HEK293 (cell line): ENCODE results near the gene CASP7.

Source experiments
- EGR2 ChIP-seq: fragments of 450-650 bp; formaldehyde crosslinking; IDR thresholded peaks from 2 replicates; pipeline ENCODE4 v1.5.1; 2016; ENCODE audit warnings: low read depth, missing biosample characterization, missing genetic modification characterization
- ZBTB1 ChIP-seq: fragments of 450-650 bp; formaldehyde crosslinking; IDR thresholded peaks from 2 replicates; pipeline ENCODE4 v1.5.1; 2016; ENCODE audit warnings: missing biosample characterization, missing genetic modification characterization
- ZNF24 ChIP-seq: fragments of 450-650 bp; formaldehyde crosslinking; IDR thresholded peaks from 2 replicates; pipeline ENCODE4 v1.5.1; 2016; ENCODE audit warnings: missing biosample characterization, missing genetic modification characterization
- ZNF302 ChIP-seq: fragments of 450-650 bp; formaldehyde crosslinking; IDR thresholded peaks from 2 replicates; pipeline ENCODE4 v1.5.1; 2016; ENCODE audit warnings: missing biosample characterization, missing genetic modification characterization, low read depth
- ZNF37A ChIP-seq: fragments of 450-650 bp; IDR thresholded peaks from 2 replicates; pipeline ENCODE4 v1.5.1; 2018; ENCODE audit warnings: missing biosample characterization, missing genetic modification characterization
- ZNF501 ChIP-seq: fragments of 450-650 bp; formaldehyde crosslinking; IDR thresholded peaks from 2 replicates; pipeline ENCODE4 v1.5.1; 2016; ENCODE audit warnings: missing biosample characterization, missing genetic modification characterization
- ZNF549 ChIP-seq: fragments of 450-650 bp; IDR thresholded peaks from 2 replicates; pipeline ENCODE4 v1.5.1; 2018; ENCODE audit warnings: missing biosample characterization, missing genetic modification characterization, mild to moderate bottlenecking, inconsistent platforms, moderate library complexity
- ZNF555 ChIP-seq: fragments of 450-650 bp; formaldehyde crosslinking; conservative IDR thresholded peaks from 2 replicates; pipeline ENCODE4 v1.5.1; 2017; ENCODE audit warnings: missing biosample characterization, mild to moderate bottlenecking, missing genetic modification characterization, inconsistent platforms
- TF ChIP-seq, protein P1 (sequence below): fragments of 450-650 bp; formaldehyde crosslinking; IDR thresholded peaks from 2 replicates; pipeline ENCODE4 v1.5.1; 2016; ENCODE audit warnings: missing biosample characterization, missing genetic modification characterization
- TF ChIP-seq, protein P2 (sequence below): fragments of 450-650 bp; formaldehyde crosslinking; IDR thresholded peaks from 2 replicates; pipeline ENCODE4 v1.5.1; 2016; ENCODE audit warnings: missing biosample characterization, missing genetic modification characterization
- TF ChIP-seq, protein P3 (sequence below): IDR thresholded peaks from 2 replicates; pipeline ENCODE4 v1.6.1; 2011; ENCODE audit warnings: mild to moderate bottlenecking, low read depth, low read length, borderline replicate concordance

DNA sequence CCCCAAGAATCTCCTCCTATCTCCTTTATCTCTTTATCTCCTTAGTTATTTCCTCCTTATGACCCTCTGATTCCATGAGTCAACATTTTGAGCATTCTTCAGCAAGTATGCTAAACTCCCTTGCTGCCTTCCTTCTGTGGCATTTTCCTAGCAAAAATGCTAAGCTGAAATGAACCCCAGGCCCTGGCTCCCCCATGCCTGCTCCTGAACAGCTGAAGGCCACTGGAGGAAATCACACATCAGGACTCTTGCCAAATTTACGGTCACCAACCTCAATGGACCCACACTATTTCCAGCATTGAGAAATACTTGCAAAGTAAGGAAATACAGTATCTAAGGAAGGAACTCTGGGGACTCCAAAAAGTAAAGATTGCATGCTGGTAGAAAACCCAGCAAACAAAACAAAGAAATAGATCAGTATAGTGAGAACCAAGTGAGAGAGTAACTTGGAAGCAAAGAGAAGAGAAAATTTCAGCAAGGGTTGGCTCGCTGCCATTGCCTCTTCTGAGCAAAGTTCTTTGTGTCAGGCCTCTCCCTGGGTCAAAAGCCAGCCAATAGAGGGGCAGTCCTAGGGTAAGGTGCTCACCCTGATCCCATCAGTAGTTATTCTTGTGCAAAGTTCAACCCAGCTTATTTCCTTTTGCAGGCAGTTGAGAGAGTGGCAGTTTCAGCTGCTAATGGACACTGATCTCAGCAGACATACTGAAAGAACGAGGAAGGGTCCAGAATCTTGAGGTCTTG, 66.7 kb downstream of the CASP7 start:
- TF ChIP-seq, protein P1, sequence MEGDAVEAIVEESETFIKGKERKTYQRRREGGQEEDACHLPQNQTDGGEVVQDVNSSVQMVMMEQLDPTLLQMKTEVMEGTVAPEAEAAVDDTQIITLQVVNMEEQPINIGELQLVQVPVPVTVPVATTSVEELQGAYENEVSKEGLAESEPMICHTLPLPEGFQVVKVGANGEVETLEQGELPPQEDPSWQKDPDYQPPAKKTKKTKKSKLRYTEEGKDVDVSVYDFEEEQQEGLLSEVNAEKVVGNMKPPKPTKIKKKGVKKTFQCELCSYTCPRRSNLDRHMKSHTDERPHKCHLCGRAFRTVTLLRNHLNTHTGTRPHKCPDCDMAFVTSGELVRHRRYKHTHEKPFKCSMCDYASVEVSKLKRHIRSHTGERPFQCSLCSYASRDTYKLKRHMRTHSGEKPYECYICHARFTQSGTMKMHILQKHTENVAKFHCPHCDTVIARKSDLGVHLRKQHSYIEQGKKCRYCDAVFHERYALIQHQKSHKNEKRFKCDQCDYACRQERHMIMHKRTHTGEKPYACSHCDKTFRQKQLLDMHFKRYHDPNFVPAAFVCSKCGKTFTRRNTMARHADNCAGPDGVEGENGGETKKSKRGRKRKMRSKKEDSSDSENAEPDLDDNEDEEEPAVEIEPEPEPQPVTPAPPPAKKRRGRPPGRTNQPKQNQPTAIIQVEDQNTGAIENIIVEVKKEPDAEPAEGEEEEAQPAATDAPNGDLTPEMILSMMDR (tag by site-specific recombination) = no peak
- TF ChIP-seq, protein P2, sequence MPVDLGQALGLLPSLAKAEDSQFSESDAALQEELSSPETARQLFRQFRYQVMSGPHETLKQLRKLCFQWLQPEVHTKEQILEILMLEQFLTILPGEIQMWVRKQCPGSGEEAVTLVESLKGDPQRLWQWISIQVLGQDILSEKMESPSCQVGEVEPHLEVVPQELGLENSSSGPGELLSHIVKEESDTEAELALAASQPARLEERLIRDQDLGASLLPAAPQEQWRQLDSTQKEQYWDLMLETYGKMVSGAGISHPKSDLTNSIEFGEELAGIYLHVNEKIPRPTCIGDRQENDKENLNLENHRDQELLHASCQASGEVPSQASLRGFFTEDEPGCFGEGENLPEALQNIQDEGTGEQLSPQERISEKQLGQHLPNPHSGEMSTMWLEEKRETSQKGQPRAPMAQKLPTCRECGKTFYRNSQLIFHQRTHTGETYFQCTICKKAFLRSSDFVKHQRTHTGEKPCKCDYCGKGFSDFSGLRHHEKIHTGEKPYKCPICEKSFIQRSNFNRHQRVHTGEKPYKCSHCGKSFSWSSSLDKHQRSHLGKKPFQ = no peak
- TF ChIP-seq ZBTB1 (tag by site-specific recombination) (no peak), ZNF501 (tag by site-specific recombination) (no peak), ZNF549 (tag by site-specific recombination) (no peak), ZNF555 (tag by site-specific recombination) (no peak), ZNF37A (tag by site-specific recombination) (no peak), ZNF302 (tag by site-specific recombination) (no peak), EGR2 (tag by site-specific recombination) (no peak), ZNF24 (no peak)
- TF ChIP-seq, protein P3, sequence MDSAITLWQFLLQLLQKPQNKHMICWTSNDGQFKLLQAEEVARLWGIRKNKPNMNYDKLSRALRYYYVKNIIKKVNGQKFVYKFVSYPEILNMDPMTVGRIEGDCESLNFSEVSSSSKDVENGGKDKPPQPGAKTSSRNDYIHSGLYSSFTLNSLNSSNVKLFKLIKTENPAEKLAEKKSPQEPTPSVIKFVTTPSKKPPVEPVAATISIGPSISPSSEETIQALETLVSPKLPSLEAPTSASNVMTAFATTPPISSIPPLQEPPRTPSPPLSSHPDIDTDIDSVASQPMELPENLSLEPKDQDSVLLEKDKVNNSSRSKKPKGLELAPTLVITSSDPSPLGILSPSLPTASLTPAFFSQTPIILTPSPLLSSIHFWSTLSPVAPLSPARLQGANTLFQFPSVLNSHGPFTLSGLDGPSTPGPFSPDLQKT = no peak
